Kidney (tissue), 14 donors: Measurements from ENCODE around the gene HCN2. TPM values are rescaled to one million over a fixed set of nuclear protein-coding genes. Genes with fewer than 3 reads are reported as not detected.
A peak's percentile ranks its signal among the peaks of the same experiment; 100 is the strongest.

Source experiments
- DNase-seq, 5 donors: peaks; one replicate each; pipeline ENCODE4 v3.0.0-alpha.2; 2013 to 2020
- FAIRE-seq: peaks from 2 replicates; lab custom pipeline; 2012; peaks lifted over from hg19 to GRCh38; lab: Jason Lieb, UNC
- H3K27ac ChIP-seq, 2 donors: one replicate each; pipeline ENCODE4 v1.7.0; 2013; ENCODE audit warnings: low read depth in 2 of 2, low read length in 2 of 2, inconsistent platforms in 1 of 2
- H3K27me3 ChIP-seq: one replicate; pipeline ENCODE4 v1.7.1; 2013; ENCODE audit warnings: low read length, inconsistent platforms; ENCODE audit not compliant: control insufficient read depth, insufficient read depth
- H3K36me3 ChIP-seq, 3 donors: one replicate each; pipeline versions ENCODE4 v1.7.0 to v1.7.1; 2013; ENCODE audit warnings: low read length in 3 of 3, control low read depth in 1 of 3, inconsistent platforms in 1 of 3; ENCODE audit not compliant: insufficient read depth in 3 of 3, control insufficient read depth in 2 of 3
- H3K4me1 ChIP-seq, 3 donors: one replicate each; pipeline versions ENCODE4 v1.7.0 to v1.7.1; 2013; ENCODE audit warnings: low read length in 3 of 3, inconsistent platforms in 1 of 3, low read depth in 1 of 3; ENCODE audit not compliant: control insufficient read depth in 2 of 3, insufficient read depth in 2 of 3
- H3K4me3 ChIP-seq, 3 donors: one replicate each; pipeline versions ENCODE4 v1.7.0 to v1.8.1; 2013; ENCODE audit warnings: low read length in 3 of 3, control low read depth in 1 of 3, inconsistent platforms in 1 of 3
- H3K9ac ChIP-seq, 3 donors: one replicate each; pipeline versions ENCODE4 v1.7.0 to v1.7.1; 2013; ENCODE audit warnings: low read length in 3 of 3, control low read depth in 1 of 3, inconsistent platforms in 1 of 3
- H3K9me3 ChIP-seq, 3 donors: one replicate each; pipeline versions ENCODE4 v1.7.0 to v1.7.1; 2013; ENCODE audit warnings: low read length in 3 of 3, control low read depth in 1 of 3, inconsistent platforms in 1 of 3; ENCODE audit not compliant: control insufficient read depth in 2 of 3, insufficient read depth in 1 of 3
- CTCF ChIP-seq: IDR thresholded peaks from 3 replicates; pipeline ENCODE4 v1.5.1; 2012; ENCODE audit warnings: mild to moderate bottlenecking, moderate library complexity, borderline replicate concordance; ENCODE audit not compliant: insufficient read depth; ENCODE audit errors: extremely low read depth
- intact Hi-C: fragments of 100-400 bp; cut with DNase I; formaldehyde crosslinking; loops from one replicate; pipeline ENCODE4 v1.11.1; 2022
- polyA plus RNA-seq: library from polyadenylated mRNA; stranded (reverse); fragments of 350-450 nt; fragmentation: Illumina TruSeq; extraction: RNeasy Lipid Tissue Mini Kit (QIAGEN cat#74804); gene quantifications from one replicate; pipeline ENCODE4 v1.2.3, GENCODE V29; 2014; ENCODE audit warnings: low read depth, low replicate concordance; ENCODE audit not compliant: insufficient read depth
- total RNA-seq: library from RNA; stranded (reverse); fragmentation: NEBNext Ultra II Directional; extraction: Animal tissue kit (Norgen Biotek cat#: 25700); gene quantifications from one replicate; pipeline ENCODE4 v1.2.1, GENCODE V29; 2021
- donor health status: control.
- donor health status: control.
- donor health status: control.
- donor health status: control.
- donor health status: control.
- donor health status: DM: yes; HTN: yes; CAD: no.
- donor health status: Normal renal cell carcinoma (clear cell type).

HCN2 gene
- total and polyA plus RNA-seq, 2 donors from 2014 or later: 0.31 to 1.3 TPM

GRCh38 chr19:633786-634639 is 44.3 kb downstream of the HCN2 start:
- DNase-seq (peak in 1 of 5 donors; percentile 59), FAIRE-seq (no peak)
- Histone ChIP-seq H3K36me3 (no peaks in the 10 kb centered on the region), H3K27me3 (no peaks in the 10 kb centered on the region), H3K4me1 (peaks cover 0 to 16% (median 5%) of the 10 kb centered on the region in 3 donors), H3K27ac (no peak overlapping the region), H3K4me3 (peak overlapping the region; percentile 67 to 94 (median 89)), H3K9ac (peak overlapping the region; percentile 72 to 82 (median 78)), H3K9me3 (no peaks in the 10 kb centered on the region)
- no peak for TF ChIP-seq CTCF
- intact Hi-C loops: no loop called here

- H3K4me3 ChIP-seq: no peak overlapping the region
- H3K4me1 ChIP-seq: peaks cover 0 to 20% (median 8%) of the 10 kb centered on the region in 3 donors
- TF ChIP-seq CTCF: no peak
- H3K27ac ChIP-seq: no peak overlapping the region
- DNase-seq (no peak), FAIRE-seq (no peak)
- H3K27me3 ChIP-seq: no peaks in the 10 kb centered on the region
- H3K9me3 ChIP-seq: no peaks in the 10 kb centered on the region
- intact Hi-C loops: no loop called here
- no peak overlapping the region for H3K9ac ChIP-seq
- H3K36me3 ChIP-seq: no peaks in the 10 kb centered on the region
These were observed 45.4 kb downstream of the HCN2 start for GRCh38 chr19:634975-635652.

GRCh38 chr19:638906-639252 is 49.2 kb downstream of the HCN2 start:
- FAIRE-seq: no peak
- peak overlapping the region in 1 of 3 donors; percentile 19 for H3K9ac ChIP-seq
- DNase-seq: peak in 1 of 5 donors; percentile 73
- peaks cover 0 to 14% (median 8%) of the 10 kb centered on the region in 3 donors for H3K4me1 ChIP-seq
- H3K4me3 ChIP-seq: peak overlapping the region in 2 of 3 donors; percentile 42 to 61
- H3K27me3 ChIP-seq: no peaks in the 10 kb centered on the region
- H3K27ac ChIP-seq: no peak overlapping the region
- no peaks in the 10 kb centered on the region for H3K36me3 ChIP-seq
- no peak for TF ChIP-seq CTCF
- H3K9me3 ChIP-seq: no peaks in the 10 kb centered on the region
- intact Hi-C loops: no loop called here
